CD14-positive monocyte (primary cell): ENCODE data around the gene SLC24A4. TPM values are rescaled to one million over a fixed set of nuclear protein-coding genes. Genes with fewer than 3 reads are reported as not detected.

Source experiments
- DNase-seq, 3 donors: peaks; one replicate each; pipeline ENCODE4 v3.0.0-alpha.2; 2011 to 2022
- H2AFZ ChIP-seq: 2 replicates; pipeline ENCODE4 v1.6.0; 2012; ENCODE audit warnings: mild to moderate bottlenecking, low read depth, low read length, inconsistent platforms; ENCODE audit not compliant: insufficient read depth, poor library complexity, severe bottlenecking
- H3K27ac ChIP-seq, 2 donors: 1 replicate in 1 of 2; 2 replicates in 1 of 2; pipeline ENCODE4 v1.5.1; 2012 to 2013; ENCODE audit warnings: low read length in 2 of 2, control low read depth in 1 of 2, inconsistent platforms in 1 of 2, low read depth in 1 of 2, mild to moderate bottlenecking in 1 of 2
- H3K27me3 ChIP-seq, 2 donors: one replicate each; pipeline versions ENCODE4 v1.6.0 to v1.6.1; 2011 to 2013; ENCODE audit warnings: low read length in 2 of 2; ENCODE audit not compliant: control insufficient read depth in 2 of 2, insufficient read depth in 2 of 2
- H3K36me3 ChIP-seq, 2 donors: replicated peaks in 1 of 2; 1 replicate in 1 of 2; 2 replicates in 1 of 2; pipeline versions ENCODE4 v1.5.1 to v1.6.1; 2012 to 2013; ENCODE audit warnings: low read length in 2 of 2, control low read depth in 1 of 2, inconsistent platforms in 1 of 2, mild to moderate bottlenecking in 1 of 2; ENCODE audit not compliant: insufficient read depth in 2 of 2, control insufficient read depth in 1 of 2
- H3K4me1 ChIP-seq, 2 donors: 1 replicate in 1 of 2; 2 replicates in 1 of 2; pipeline versions ENCODE4 v1.5.1 to v1.6.1; 2012 to 2013; ENCODE audit warnings: low read length in 2 of 2, control low read depth in 1 of 2, inconsistent platforms in 1 of 2, mild to moderate bottlenecking in 1 of 2, moderate library complexity in 1 of 2; ENCODE audit not compliant: insufficient read depth in 2 of 2, control insufficient read depth in 1 of 2
- H3K4me2 ChIP-seq: replicated peaks from 2 replicates; pipeline ENCODE3; 2012; ENCODE audit warnings: low read length, moderate library complexity, mild to moderate bottlenecking; ENCODE audit not compliant: poor library complexity, severe bottlenecking; ENCODE audit errors: extremely low read depth
- H3K4me3 ChIP-seq, 3 experiments: fragments of 200-600 bp in 1 of 3; sonication (generic) in 1 of 3; replicated peaks in 1 of 3; 1 replicate in 2 of 3; 2 replicates in 1 of 3; pipeline ENCODE4 v1.5.1; 2011 to 2013; ENCODE audit warnings: low read length in 3 of 3, mild to moderate bottlenecking in 3 of 3, control low read depth in 2 of 3, low read depth in 2 of 3, inconsistent platforms in 1 of 3, moderate library complexity in 1 of 3
- H3K79me2 ChIP-seq: 2 replicates; pipeline ENCODE4 v1.6.0; 2012; ENCODE audit warnings: mild to moderate bottlenecking, control low read depth, inconsistent platforms, low read length, moderate library complexity; ENCODE audit not compliant: insufficient read depth
- H3K9ac ChIP-seq: 2 replicates; pipeline ENCODE4 v1.6.0; 2017; ENCODE audit warnings: low read length, mild to moderate bottlenecking; ENCODE audit not compliant: insufficient read depth, poor library complexity, severe bottlenecking
- H3K9me3 ChIP-seq, 2 donors: replicated peaks in 1 of 2; 1 replicate in 1 of 2; 2 replicates in 1 of 2; pipeline versions ENCODE4 v1.5.1 to v1.6.1; 2012 to 2013; ENCODE audit warnings: low read length in 2 of 2, control low read depth in 1 of 2; ENCODE audit not compliant: control insufficient read depth in 1 of 2, insufficient read depth in 1 of 2
- H4K20me1 ChIP-seq: 2 replicates; pipeline ENCODE4 v1.6.0; 2012; ENCODE audit warnings: mild to moderate bottlenecking, low read length, control low read depth, moderate library complexity; ENCODE audit not compliant: insufficient read depth
- H3K27ac Mint-ChIP-seq, 7 donors: one replicate each; pipeline ENCODE4 v1.8.0; 2020; ENCODE audit warnings: mild to moderate bottlenecking in 7 of 7, mixed read lengths in 7 of 7, moderate library complexity in 6 of 7, inconsistent platforms in 2 of 7
- H3K27me3 Mint-ChIP-seq, 3 donors: one replicate each; pipeline ENCODE4 v1.8.0; 2021 to 2022; ENCODE audit warnings: low read depth in 3 of 3, mild to moderate bottlenecking in 3 of 3, mixed read lengths in 3 of 3, moderate library complexity in 3 of 3, inconsistent platforms in 1 of 3
- H3K36me3 Mint-ChIP-seq, 2 donors: one replicate each; pipeline ENCODE4 v1.8.0; 2020; ENCODE audit warnings: mixed read lengths in 2 of 2, inconsistent platforms in 1 of 2, mild to moderate bottlenecking in 1 of 2
- H3K4me1 Mint-ChIP-seq: one replicate; pipeline ENCODE4 v1.8.0; 2020; ENCODE audit warnings: mild to moderate bottlenecking, mixed read lengths
- H3K4me3 Mint-ChIP-seq, 2 donors: one replicate each; pipeline ENCODE4 v1.8.0; 2020; ENCODE audit warnings: mild to moderate bottlenecking in 2 of 2, mixed read lengths in 2 of 2, moderate library complexity in 1 of 2
- H3K9me3 Mint-ChIP-seq, 7 donors: one replicate each; pipeline ENCODE4 v1.8.0; 2020 to 2022; ENCODE audit warnings: mixed read lengths in 7 of 7, mild to moderate bottlenecking in 6 of 7, moderate library complexity in 6 of 7, inconsistent platforms in 2 of 7
- WGBS: methylation state at CpG from one replicate; pipeline ENCODE4 v1.1.5; 2013; ENCODE audit warnings: missing lambda C conversion rate; ENCODE audit not compliant: insufficient coverage; 5-methylcytosine and 5-hydroxymethylcytosine counted together
- intact Hi-C, 2 donors: fragments of 100-400 bp; cut with micrococcal nuclease; formaldehyde crosslinking; loops; one replicate each; pipeline versions ENCODE4 v1.15.0 to v1.15.1; 2023
- polyA plus RNA-seq, 3 donors: library from polyadenylated mRNA; depleted of rRNA in 1 of 3; unstranded in 2 of 3; stranded (reverse) in 1 of 3; fragments of 300-500 nt in 2 of 3; fragments of >200 nt in 1 of 3; fragmentation: Illumina TruSeq in 2 of 3; gene quantifications; 1 replicate in 2 of 3; 2 replicates in 1 of 3; pipeline ENCODE4 v1.2.3, GENCODE V29; 2012 to 2021
- TF ChIP-seq, protein P1 (sequence below): fragments of 200-600 bp; IDR thresholded peaks from one replicate; pipeline ENCODE4 v1.8.0; 2022; ENCODE audit warnings: antibody characterized with exemption, mild to moderate bottlenecking

SLC24A4 gene
- polyA plus RNA-seq, 3 donors, result 20.0 to 41.9 (median 26.5) TPM

DNA sequence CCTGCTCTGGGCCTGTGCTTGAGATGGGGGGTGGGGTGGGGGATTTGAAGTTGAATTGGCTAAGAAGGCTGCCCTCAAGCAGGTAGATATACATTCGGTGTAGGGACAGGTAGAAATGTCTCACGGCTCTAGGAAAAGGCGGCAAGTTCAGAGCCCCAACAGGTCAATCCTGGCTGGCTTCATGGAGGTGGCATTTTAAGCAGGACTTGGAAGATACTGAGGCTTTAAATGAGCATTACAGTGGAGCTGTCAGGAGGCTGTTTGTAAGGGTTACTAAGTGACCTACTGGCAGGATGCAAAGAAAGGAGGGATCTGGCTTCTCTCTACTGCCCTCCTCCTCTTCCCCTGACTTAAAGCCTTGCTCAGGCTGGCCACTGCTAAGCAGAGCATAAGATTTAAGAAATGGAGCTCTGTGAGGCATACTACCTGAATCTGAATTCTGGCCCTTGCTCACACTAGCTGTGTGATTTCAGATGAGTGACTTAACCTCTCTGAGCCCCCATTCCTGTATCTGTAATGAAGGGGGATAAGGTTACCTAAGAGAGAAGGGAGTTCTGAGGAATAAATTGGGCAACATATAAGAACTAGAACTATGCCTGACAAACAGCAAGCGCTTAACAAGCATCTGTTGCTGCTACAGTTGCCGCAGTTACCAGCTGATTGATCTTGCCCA lies 61.6 kb downstream of the SLC24A4 start:
- Mint-ChIP-seq H3K4me3 (peak overlapping the region in 1 of 2 donors; percentile 4), H3K36me3 (peaks cover 12 to 17% of the 10 kb centered on the region in 2 donors), H3K9me3 (no peaks in the 10 kb centered on the region), H3K4me1 (peaks cover 78% of the 10 kb centered on the region), H3K27ac (peak overlapping the region; percentile 92 to 99 (median 98)), H3K27me3 (peaks cover 0 to 2% (median 0%) of the 10 kb centered on the region in 3 donors)
- Histone ChIP-seq H4K20me1 (no peaks in the 10 kb centered on the region), H3K79me2 (peaks cover 12% of the 10 kb centered on the region), H3K36me3 (no peaks in the 10 kb centered on the region), H2AFZ (no peak overlapping the region), H3K27ac (peak overlapping the region; percentile 20 to 82), H3K27me3 (no peaks in the 10 kb centered on the region), H3K9me3 (no peaks in the 10 kb centered on the region), H3K4me3 (no peak overlapping the region), H3K9ac (no peak overlapping the region), H3K4me2 (no peak overlapping the region), H3K4me1 (peaks cover 73 to 80% of the 10 kb centered on the region in 2 donors)
- intact Hi-C loops, result loop anchor here in 1 of 2 donors (10.0 kb wide), 1 partner anchor 70 kb away; no protein-coding TSS in a partner anchor
- DNase-seq, result no peak
- WGBS, result 85% methylated on average over 5 of the region's 5 CpGs
- TF ChIP-seq, protein P1, sequence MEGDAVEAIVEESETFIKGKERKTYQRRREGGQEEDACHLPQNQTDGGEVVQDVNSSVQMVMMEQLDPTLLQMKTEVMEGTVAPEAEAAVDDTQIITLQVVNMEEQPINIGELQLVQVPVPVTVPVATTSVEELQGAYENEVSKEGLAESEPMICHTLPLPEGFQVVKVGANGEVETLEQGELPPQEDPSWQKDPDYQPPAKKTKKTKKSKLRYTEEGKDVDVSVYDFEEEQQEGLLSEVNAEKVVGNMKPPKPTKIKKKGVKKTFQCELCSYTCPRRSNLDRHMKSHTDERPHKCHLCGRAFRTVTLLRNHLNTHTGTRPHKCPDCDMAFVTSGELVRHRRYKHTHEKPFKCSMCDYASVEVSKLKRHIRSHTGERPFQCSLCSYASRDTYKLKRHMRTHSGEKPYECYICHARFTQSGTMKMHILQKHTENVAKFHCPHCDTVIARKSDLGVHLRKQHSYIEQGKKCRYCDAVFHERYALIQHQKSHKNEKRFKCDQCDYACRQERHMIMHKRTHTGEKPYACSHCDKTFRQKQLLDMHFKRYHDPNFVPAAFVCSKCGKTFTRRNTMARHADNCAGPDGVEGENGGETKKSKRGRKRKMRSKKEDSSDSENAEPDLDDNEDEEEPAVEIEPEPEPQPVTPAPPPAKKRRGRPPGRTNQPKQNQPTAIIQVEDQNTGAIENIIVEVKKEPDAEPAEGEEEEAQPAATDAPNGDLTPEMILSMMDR, result no peak

DNA sequence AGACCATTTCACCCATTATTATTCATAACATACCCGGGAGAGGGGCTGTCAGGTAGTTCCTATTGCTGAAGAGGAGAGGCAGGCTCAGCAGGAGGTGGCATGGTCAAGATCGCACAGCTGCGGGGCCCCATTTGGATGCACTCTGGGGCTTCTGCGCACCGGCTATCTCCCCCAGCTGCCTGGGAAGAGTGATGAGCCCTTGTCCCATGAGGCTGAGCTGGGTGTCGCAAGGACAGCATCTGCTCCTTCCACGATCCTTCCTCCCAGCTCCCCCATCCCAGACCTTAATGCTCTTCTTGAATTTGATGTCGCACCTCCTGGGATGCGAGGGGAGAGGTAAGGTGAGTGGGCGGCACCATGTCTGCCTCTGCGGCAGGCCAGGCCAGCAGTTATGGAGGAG lies 62.6 kb downstream of the SLC24A4 start:
- Histone ChIP-seq H3K27me3 (no peaks in the 10 kb centered on the region), H3K9me3 (peaks cover under 1% of the 10 kb centered on the region in 2 donors), H3K79me2 (peaks cover 12% of the 10 kb centered on the region), H3K4me1 (peaks cover 82 to 90% of the 10 kb centered on the region in 2 donors), H3K4me2 (no peak overlapping the region), H3K27ac (peak overlapping the region; percentile 82 to 88), H2AFZ (no peak overlapping the region), H4K20me1 (no peaks in the 10 kb centered on the region), H3K9ac (no peak overlapping the region), H3K4me3 (no peak overlapping the region), H3K36me3 (no peaks in the 10 kb centered on the region)
- H3K27ac Mint-ChIP-seq, result peak overlapping the region; percentile 92 to 99 (median 98)
- peaks cover 0 to 2% (median 0%) of the 10 kb centered on the region in 7 donors for H3K9me3 Mint-ChIP-seq
- TF ChIP-seq, protein P1, result no peak
- H3K36me3 Mint-ChIP-seq, result peaks cover 16 to 17% of the 10 kb centered on the region in 2 donors
- intact Hi-C loops, result loop anchor here in 1 of 2 donors (10.0 kb wide), 1 partner anchor 69 kb away; no protein-coding TSS in a partner anchor
- peaks cover 86% of the 10 kb centered on the region for H3K4me1 Mint-ChIP-seq
- 92% methylated on average over 7 of the region's 11 CpGs for WGBS
- no peak overlapping the region for H3K4me3 Mint-ChIP-seq
- DNase-seq, result no peak
- H3K27me3 Mint-ChIP-seq, result peaks cover 0 to 2% (median 0%) of the 10 kb centered on the region in 3 donors
